NCI-H1417 (cell line): Measurements from ENCODE around the gene ALDH6A1.
"Not testable (repeated sequence)": the region's sequence is repeated elsewhere in the genome, so short reads cannot be mapped to it uniquely, and the experiment has no call there.

Source experiments
- DNase-seq, 3 experiments: peaks; one replicate each; lab custom pipeline; 2025; lab: John Stamatoyannopoulos, UW

The ALDH6A1 gene

DNA sequence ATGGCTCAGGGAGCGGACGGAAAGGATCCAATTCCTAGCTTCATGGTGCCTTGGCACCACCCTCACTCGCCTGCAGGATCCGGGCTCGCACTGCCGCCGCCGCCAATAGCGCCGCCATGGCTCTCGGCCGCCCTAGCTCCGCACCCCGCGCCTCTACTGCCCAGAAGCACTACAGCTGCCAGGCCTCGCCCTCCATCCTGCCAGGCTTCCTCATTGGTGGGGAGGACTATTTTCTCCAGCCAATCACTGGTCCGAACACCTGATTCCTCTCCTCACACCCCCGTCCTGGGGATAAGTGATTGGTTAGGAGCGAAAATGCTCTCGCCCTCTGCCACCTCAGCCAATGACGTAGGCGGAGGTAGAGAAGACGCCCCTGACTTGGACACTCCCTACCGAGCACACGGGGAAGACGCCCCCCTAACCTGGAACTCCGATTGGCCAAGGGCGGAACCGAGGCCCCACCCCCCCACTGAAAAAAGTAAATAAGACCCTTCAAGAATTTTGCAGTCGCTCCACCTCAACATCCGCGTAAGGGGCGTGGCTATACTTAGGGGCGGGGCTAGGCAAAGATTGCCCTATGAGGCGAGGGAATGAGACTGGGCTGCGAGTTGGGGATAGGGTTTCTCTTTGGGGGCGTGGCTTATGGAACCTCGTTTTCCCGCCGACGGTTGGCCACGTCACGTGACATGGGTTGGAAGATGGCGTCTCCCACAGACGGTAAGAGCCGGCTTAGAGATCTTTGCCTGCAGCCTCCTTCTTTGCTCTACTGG lies at the start of gene ALDH6A1, which contains the start of gene LIN52:
Gene ALDH6A1 (minus strand): TSS at position 177 of the 770 bp plus-strand sequence. CDS start 59 bp downstream, at position 118.
Gene LIN52 (plus strand): TSS at position 680 of the 770 bp plus-strand sequence. CDS start 19 bp downstream, at position 699.
- DNase-seq: peak; percentile 100

GRCh38 chr14:74127634-74128033 lies 43.4 kb upstream of the ALDH6A1 start:
- no peak for DNase-seq

GRCh38 chr14:74126315-74127013 lies 42.2 kb upstream of the ALDH6A1 start:
- DNase-seq: no peak

DNA sequence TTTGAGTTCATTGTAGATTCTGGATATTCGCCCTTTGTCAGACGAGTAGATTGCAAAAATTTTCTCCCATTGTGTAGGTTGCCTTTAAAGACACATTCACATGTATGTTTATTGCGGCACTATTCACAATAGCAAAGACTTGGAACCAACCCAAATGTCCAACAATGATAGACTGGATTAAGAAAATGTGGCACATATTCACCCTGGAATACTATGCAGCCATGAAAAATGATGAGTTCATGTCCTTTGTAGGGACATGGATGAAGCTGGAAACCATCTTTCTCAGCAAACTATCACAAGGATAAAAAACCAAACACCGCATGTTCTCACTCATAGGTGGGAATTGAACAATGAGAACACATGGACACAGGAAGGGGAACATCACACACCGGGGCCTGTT lies 41.2 kb upstream of the ALDH6A1 start:
- not testable (repeated sequence) for DNase-seq

DNA sequence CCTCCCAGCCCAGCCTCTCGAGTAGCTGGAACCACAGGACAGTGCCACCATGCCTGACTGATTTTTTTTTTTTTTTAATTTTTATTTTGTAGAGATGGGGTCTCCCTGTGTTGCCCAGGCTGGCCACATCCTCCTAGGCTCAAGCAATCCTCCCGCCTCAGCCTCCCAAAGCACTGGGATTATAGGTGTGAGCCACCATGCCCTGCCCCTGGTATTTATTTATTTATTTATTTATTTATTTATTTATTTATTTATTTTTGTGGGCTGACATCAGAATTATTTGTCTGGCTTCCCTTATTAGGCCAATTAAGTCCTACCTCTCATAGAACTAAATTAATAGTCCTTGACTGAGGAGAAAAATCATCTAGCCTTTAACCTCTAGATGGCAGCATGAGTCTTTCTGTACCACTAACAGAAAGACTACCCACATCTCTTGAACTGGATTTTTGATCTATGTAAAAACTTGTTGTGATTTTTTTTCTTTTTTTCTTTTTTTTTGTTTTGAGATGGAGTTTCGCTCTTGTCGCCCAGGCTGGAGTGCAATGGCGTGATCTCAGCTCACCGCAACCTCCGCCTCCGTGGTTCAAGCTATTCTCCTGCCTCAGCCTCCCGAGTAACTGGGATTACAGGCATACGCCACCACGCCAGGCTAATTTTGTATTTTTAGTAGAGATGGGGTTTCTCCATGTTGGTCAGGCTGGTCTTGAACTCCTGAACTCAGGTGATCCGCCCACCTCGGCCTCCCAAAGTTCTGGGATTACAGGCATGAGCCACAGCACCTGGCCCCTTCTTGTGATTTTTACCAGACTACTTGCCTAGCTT lies 27.4 kb upstream of the ALDH6A1 start:
- peak; percentile 24 to 79 (median 64) for DNase-seq

GRCh38 chr14:74109369-74109768 lies 25.1 kb upstream of the ALDH6A1 start:
- no peak for DNase-seq

DNA sequence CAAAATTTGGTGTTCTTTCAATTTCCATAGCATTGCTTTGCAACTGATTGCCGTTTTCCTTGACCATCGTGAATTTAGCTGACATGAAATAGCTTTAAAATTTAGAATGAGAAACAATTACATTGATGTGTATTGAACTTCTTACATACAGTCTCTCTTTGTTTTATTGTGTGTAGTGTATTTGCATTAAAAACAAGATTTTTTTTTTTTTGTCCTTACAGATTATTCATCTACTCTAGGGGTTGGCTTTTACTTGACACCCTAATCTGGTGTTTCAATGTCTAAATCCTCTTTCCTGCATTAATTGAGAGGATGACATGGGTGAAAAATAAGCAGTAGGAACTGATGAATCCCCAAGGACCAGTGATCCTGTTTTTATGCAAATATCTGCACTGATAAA lies 21.1 kb upstream of the ALDH6A1 start:
- DNase-seq: no peak

DNA sequence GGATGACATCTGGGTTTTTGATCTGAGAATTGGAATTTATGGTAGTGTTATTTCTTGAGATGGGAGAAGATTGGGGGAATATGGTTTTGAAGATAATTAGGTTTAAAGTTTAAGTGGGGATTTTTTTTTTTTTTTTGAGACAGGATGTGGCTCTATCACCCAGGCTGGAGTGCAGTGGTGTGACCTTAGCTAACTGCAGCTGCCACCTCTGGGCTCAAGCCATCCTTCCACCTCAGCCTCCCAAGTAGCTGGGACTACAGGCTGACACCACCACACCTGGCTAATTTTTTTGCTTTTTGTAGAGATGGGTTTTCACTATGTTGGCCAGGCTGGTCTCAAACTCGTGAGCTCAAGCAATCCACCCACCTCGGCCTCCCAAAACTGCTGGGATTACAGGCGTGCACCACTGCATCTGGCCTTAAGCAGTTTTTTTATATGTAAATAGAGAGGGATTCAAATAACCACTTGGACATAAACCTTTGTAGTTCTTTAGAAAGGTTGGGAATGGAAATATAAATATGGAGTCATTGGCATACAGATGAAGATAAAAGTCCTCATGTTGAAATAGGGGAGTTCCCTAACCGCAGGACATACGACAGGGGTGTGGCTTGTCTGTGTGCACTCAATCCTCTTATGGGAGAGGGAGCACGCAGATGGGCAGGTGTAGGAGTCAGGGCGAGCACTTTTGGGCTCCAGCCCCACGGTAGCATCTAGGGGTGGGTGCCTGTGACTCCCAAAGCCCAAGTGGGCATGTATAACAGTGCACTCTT lies 5.2 kb upstream of the ALDH6A1 start:
- DNase-seq: no peak

- DNase-seq: no peak
Measured at GRCh38 chr14:74085828-74086227, 1.6 kb upstream of the ALDH6A1 start.

- DNase-seq: peak in 1 of 3 experiments; percentile 64
Measured at GRCh38 chr14:74085047-74085637, 889 bp upstream of the ALDH6A1 start.

DNA sequence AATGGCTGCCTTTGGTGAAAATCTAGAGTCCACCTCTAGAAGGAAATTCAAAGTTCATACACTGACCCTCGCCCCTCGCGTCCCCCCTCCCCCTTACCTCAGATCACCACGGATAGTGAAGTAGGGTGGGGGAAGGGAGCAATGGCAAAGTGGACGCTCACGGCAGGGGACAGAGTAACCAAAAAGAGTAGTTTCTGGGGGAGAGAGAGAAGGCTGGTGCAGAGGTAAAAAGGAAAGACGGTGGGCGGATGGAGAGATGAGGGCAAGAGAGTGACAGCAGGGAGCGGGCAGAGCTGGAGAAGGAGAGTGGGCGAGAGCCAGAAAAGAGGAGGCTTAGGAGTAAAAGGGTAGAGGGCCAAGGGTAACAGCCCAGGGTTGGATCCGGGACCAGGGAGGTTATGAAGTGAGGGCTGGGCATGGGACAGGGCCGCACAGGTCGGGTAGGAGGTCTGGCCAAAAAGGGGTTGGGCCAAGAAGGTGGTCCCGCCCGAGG lies 423 bp downstream of the ALDH6A1 start:
- DNase-seq: peak in 1 of 3 experiments; percentile 43

DNA sequence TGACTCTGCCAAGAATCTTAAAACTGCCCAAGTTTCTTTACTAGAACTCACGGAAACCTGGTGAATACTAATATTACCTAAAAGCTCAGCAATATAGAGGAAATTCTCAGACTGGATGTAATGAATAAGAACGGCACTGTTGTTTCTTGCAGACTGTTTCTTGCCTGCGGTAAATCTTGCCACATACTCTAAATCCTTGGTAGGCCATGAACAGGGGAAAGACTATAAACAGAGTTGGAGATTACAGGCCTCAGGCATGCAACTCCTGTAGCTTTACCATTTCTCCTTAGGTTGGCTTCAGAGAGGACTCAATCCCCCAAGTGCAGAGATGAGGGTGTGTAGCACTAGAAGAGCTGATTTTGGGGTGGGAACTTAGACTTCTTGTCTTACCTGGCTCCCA lies 1.1 kb downstream of the ALDH6A1 start:
- DNase-seq: no peak

- DNase-seq: no peak
Measured at GRCh38 chr14:74081491-74081890, 2.8 kb downstream of the ALDH6A1 start.

- no peak for DNase-seq
Measured at GRCh38 chr14:74080820-74081460, 3.3 kb downstream of the ALDH6A1 start.

DNA sequence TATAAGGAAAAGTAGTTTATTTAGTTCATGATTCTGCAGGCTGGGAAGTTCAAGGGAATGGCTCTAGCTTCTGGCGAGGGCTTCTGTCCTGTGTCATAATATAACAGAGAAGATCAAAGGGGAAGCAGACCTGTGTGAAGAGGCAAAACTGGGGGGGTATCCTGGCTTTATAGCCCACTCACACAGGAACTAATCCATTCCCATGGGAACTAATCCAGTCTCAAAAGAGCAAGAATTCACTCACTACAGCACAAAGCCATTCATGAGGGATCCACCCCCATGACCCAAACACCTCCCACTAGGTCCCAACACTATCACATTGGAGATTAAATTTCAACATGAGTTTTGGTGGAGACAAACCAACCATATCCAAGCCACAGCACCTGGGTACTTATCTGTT lies 6.9 kb downstream of the ALDH6A1 start:
- DNase-seq: peak in 1 of 3 experiments; percentile 13

GRCh38 chr14:74065746-74066575 lies 18.3 kb downstream of the ALDH6A1 start:
- no peak for DNase-seq

DNA sequence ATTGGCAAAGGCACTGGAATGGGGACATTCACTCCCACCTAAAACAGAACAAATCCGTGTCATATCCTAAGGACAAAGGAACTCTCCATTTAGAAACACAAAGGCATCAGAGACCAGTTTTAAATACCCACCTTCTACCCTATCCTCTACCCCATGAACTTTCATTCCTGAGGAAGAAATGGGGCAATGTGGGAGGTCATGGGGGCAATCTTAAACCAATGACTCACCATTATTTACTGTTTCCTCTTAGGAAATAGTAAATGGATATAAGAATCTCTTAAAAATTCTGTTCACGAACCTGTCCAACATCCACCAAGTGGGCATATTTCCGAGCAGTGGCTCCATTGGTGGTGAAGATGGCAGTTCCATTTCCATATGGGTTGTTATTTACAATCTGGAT lies 19.4 kb downstream of the ALDH6A1 start:
- DNase-seq: no peak

GRCh38 chr14:74064426-74064825 lies 19.8 kb downstream of the ALDH6A1 start:
- no peak for DNase-seq

- no peak for DNase-seq
Measured at GRCh38 chr14:74062809-74063150, 21.5 kb downstream of the ALDH6A1 start.
